ENCODE data around the gene RAD51B.

DNA sequence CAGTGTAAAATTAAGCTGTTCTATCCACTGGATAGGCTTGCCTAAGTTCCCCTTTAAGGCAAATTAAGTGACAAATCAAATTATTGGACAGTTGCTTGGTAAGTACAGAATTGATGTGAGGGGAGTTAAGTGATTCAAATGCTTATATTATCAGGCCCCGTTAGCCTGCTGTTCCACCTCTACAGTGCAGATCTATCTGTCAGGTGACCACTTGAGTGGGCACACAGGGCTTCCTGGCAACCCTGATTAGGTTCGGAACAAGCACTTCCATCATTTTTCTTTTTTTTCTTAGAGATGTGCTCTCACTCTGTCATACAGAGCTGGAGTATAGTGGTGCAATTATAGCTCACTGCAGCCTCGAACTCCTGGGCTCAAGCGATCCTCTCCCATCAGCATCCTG, 453.8 kb downstream of the RAD51B start:
- TF ChIP-seq, protein P1, sequence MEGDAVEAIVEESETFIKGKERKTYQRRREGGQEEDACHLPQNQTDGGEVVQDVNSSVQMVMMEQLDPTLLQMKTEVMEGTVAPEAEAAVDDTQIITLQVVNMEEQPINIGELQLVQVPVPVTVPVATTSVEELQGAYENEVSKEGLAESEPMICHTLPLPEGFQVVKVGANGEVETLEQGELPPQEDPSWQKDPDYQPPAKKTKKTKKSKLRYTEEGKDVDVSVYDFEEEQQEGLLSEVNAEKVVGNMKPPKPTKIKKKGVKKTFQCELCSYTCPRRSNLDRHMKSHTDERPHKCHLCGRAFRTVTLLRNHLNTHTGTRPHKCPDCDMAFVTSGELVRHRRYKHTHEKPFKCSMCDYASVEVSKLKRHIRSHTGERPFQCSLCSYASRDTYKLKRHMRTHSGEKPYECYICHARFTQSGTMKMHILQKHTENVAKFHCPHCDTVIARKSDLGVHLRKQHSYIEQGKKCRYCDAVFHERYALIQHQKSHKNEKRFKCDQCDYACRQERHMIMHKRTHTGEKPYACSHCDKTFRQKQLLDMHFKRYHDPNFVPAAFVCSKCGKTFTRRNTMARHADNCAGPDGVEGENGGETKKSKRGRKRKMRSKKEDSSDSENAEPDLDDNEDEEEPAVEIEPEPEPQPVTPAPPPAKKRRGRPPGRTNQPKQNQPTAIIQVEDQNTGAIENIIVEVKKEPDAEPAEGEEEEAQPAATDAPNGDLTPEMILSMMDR (conservative IDR thresholded peaks at IDR 0.05) = no peak
- no peak for TF ChIP-seq EZH2 (IDR thresholded peaks at IDR 0.05; ENCODE audit: low read depth)
